SU-DHL-6 (cell line): ENCODE data around the gene NYNRIN.

Experiments used
- H2AFZ ChIP-seq: fragments of 200-600 bp; sonication (generic); 2 replicates; pipeline ENCODE4 v1.6.1; 2014; ENCODE audit warnings: low read depth, mild to moderate bottlenecking, moderate library complexity, mixed read lengths, antibody characterized with exemption, low read length; ENCODE audit not compliant: severe bottlenecking
- H3F3A ChIP-seq: fragments of 200-600 bp; shearing (Covaris generic); 2 replicates; pipeline ENCODE4 v1.6.0; 2016; ENCODE audit warnings: antibody characterized with exemption, mild to moderate bottlenecking; ENCODE audit not compliant: insufficient read depth
- H3K27ac ChIP-seq: fragments of 200-600 bp; sonication (generic); 2 replicates; pipeline ENCODE4 v1.5.1; 2016; ENCODE audit warnings: low read depth, mild to moderate bottlenecking, low read length, moderate library complexity, mixed read lengths
- H3K27me3 ChIP-seq: fragments of 200-600 bp; sonication (generic), shearing (Covaris generic); 2 replicates; pipeline ENCODE4 v1.6.0; 2014; ENCODE audit warnings: mild to moderate bottlenecking, low read length
- H3K36me3 ChIP-seq: fragments of 200-600 bp; sonication (generic); 2 replicates; pipeline ENCODE4 v1.6.1; 2014; ENCODE audit warnings: mild to moderate bottlenecking, low read length, mixed read lengths
- H3K4me2 ChIP-seq: fragments of 300-600, 200-600 bp; shearing (Covaris generic), sonication (generic); 2 replicates; pipeline ENCODE4 v1.6.0; 2014; ENCODE audit warnings: low read length, low read depth, mild to moderate bottlenecking; ENCODE audit not compliant: poor library complexity, severe bottlenecking
- H3K4me3 ChIP-seq: fragments of 200-600 bp; sonication (generic); 2 replicates; pipeline ENCODE4 v1.5.1; 2014; ENCODE audit warnings: antibody characterized with exemption, low read length, mild to moderate bottlenecking, mixed read lengths; ENCODE audit not compliant: insufficient read depth, poor library complexity, severe bottlenecking
- H3K79me2 ChIP-seq: fragments of 200-600 bp; sonication (generic); 2 replicates; pipeline ENCODE4 v1.6.1; 2014; ENCODE audit warnings: mild to moderate bottlenecking, low read length, moderate library complexity; ENCODE audit not compliant: insufficient read depth
- H3K9ac ChIP-seq: fragments of 200-600 bp; sonication (generic); 2 replicates; pipeline ENCODE4 v1.7.0; 2014; ENCODE audit warnings: mild to moderate bottlenecking, low read length
- H3K9me2 ChIP-seq: fragments of 200-600 bp; sonication (generic); replicated peaks from 2 replicates; pipeline ENCODE4 v1.6.1; 2014; ENCODE audit warnings: low read length; ENCODE audit not compliant: insufficient read depth
- H3K9me3 ChIP-seq: fragments of 200-600 bp; sonication (generic); 2 replicates; pipeline ENCODE4 v1.6.1; 2014; ENCODE audit warnings: low read length, mixed read lengths; ENCODE audit not compliant: insufficient read depth
- H4K20me1 ChIP-seq: fragments of 200-600 bp; sonication (generic); 2 replicates; pipeline ENCODE4 v1.6.1; 2014; ENCODE audit warnings: low read depth, mild to moderate bottlenecking, antibody characterized with exemption, low read length, moderate library complexity, mixed read lengths
- CTCF ChIP-seq: fragments of 200-600 bp; sonication (generic); IDR thresholded peaks from one replicate; pipeline ENCODE4 v1.5.1; 2017; ENCODE audit warnings: antibody characterized with exemption, mild to moderate bottlenecking, low read length, moderate library complexity; ENCODE audit not compliant: insufficient read depth, poor library complexity, severe bottlenecking
- EZH2phosphoT487 ChIP-seq: fragments of 200-600 bp; sonication (generic), shearing (Covaris generic); conservative IDR thresholded peaks from 2 replicates; pipeline ENCODE4 v1.6.1; 2018; ENCODE audit warnings: mild to moderate bottlenecking, antibody characterized with exemption, low read length, moderate library complexity, mixed read lengths

The NYNRIN gene

GRCh38 chr14:24409956-24410355 is 11.2 kb downstream of the NYNRIN start:
- Histone ChIP-seq H3K4me2 (no peak overlapping the region), H3K27ac (no peak overlapping the region), H3F3A (no peaks in the 10 kb centered on the region), H3K79me2 (no peaks in the 10 kb centered on the region), H3K9me2 (no peaks in the 10 kb centered on the region), H2AFZ (no peak overlapping the region), H3K36me3 (no peaks in the 10 kb centered on the region), H4K20me1 (no peaks in the 10 kb centered on the region), H3K4me3 (no peak overlapping the region), H3K27me3 (no peaks in the 10 kb centered on the region), H3K9ac (no peak overlapping the region), H3K9me3 (no peaks in the 10 kb centered on the region)
- TF ChIP-seq CTCF (no peak), EZH2phosphoT487 (no peak)

- TF ChIP-seq CTCF (peak; percentile 45), EZH2phosphoT487 (no peak)
- Histone ChIP-seq H3K79me2 (no peaks in the 10 kb centered on the region), H4K20me1 (no peaks in the 10 kb centered on the region), H2AFZ (no peak overlapping the region), H3K36me3 (no peaks in the 10 kb centered on the region), H3K27ac (no peak overlapping the region), H3K9ac (no peak overlapping the region), H3F3A (no peaks in the 10 kb centered on the region), H3K4me2 (no peak overlapping the region), H3K9me3 (no peaks in the 10 kb centered on the region), H3K27me3 (no peaks in the 10 kb centered on the region), H3K9me2 (no peaks in the 10 kb centered on the region), H3K4me3 (no peak overlapping the region)
Observed at GRCh38 chr14:24411443-24412389, 12.9 kb downstream of the NYNRIN start.

- Histone ChIP-seq H3K9me2 (no peaks in the 10 kb centered on the region), H2AFZ (no peak overlapping the region), H3F3A (no peaks in the 10 kb centered on the region), H3K36me3 (no peaks in the 10 kb centered on the region), H3K27ac (no peak overlapping the region), H3K4me2 (no peak overlapping the region), H3K4me3 (no peak overlapping the region), H4K20me1 (no peaks in the 10 kb centered on the region), H3K27me3 (no peaks in the 10 kb centered on the region), H3K9ac (no peak overlapping the region), H3K79me2 (no peaks in the 10 kb centered on the region), H3K9me3 (no peaks in the 10 kb centered on the region)
- no peak for TF ChIP-seq CTCF
Observed at GRCh38 chr14:24414077-24414476, 15.3 kb downstream of the NYNRIN start.
